ENCODE results near the gene SMARCC2. TPM values are rescaled to one million over a fixed set of nuclear protein-coding genes. Genes with fewer than 3 reads are reported as not detected.

The SMARCC2 gene
- total and polyA plus RNA-seq, 9 of the 15 experiments (the other 6 are each of a cell fraction or from before 2014, with no cell fraction given) = 11.9 to 86.0 (median 36.6) TPM

GRCh38 chr12:56189099-56189917 is at the start of gene SMARCC2 (continued):
- TF ChIP-seq ZSCAN32 (CRISPR knock-in tag; IDR thresholded peaks at IDR 0.05) = no peak
- TF ChIP-seq, protein P1, sequence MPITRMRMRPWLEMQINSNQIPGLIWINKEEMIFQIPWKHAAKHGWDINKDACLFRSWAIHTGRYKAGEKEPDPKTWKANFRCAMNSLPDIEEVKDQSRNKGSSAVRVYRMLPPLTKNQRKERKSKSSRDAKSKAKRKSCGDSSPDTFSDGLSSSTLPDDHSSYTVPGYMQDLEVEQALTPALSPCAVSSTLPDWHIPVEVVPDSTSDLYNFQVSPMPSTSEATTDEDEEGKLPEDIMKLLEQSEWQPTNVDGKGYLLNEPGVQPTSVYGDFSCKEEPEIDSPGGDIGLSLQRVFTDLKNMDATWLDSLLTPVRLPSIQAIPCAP (CRISPR knock-in tag; IDR thresholded peaks at IDR 0.05; ENCODE audit: borderline replicate concordance) = no peak
- TF ChIP-seq ZNF644 (tag; IDR thresholded peaks at IDR 0.05; ENCODE audit: low read depth) = peak; percentile 46; the same call in 1 of the 2 replicates
- TF ChIP-seq EZH2 (IDR thresholded peaks at IDR 0.05; ENCODE audit: borderline replicate concordance, low read depth, low read length) = no peak
- peak in 1 of 2 experiments; percentile 78; a peak in 1 of 4 replicates for TF ChIP-seq MLLT1 (IDR thresholded peaks at IDR 0.05)
- TF ChIP-seq EP300 (IDR thresholded peaks at IDR 0.05; ENCODE audit: low read length) = peak; percentile 6; the same call in 1 of the 2 replicates
- no peak for TF ChIP-seq ZNF311 (CRISPR knock-in tag; IDR thresholded peaks at IDR 0.05)
- TF ChIP-seq KAT7 (CRISPR knock-in tag; IDR thresholded peaks at IDR 0.05; ENCODE audit: borderline replicate concordance) = no peak
- TF ChIP-seq NR1H2 (CRISPR knock-in tag; IDR thresholded peaks at IDR 0.05) = no peak
- TF ChIP-seq, protein P2, sequence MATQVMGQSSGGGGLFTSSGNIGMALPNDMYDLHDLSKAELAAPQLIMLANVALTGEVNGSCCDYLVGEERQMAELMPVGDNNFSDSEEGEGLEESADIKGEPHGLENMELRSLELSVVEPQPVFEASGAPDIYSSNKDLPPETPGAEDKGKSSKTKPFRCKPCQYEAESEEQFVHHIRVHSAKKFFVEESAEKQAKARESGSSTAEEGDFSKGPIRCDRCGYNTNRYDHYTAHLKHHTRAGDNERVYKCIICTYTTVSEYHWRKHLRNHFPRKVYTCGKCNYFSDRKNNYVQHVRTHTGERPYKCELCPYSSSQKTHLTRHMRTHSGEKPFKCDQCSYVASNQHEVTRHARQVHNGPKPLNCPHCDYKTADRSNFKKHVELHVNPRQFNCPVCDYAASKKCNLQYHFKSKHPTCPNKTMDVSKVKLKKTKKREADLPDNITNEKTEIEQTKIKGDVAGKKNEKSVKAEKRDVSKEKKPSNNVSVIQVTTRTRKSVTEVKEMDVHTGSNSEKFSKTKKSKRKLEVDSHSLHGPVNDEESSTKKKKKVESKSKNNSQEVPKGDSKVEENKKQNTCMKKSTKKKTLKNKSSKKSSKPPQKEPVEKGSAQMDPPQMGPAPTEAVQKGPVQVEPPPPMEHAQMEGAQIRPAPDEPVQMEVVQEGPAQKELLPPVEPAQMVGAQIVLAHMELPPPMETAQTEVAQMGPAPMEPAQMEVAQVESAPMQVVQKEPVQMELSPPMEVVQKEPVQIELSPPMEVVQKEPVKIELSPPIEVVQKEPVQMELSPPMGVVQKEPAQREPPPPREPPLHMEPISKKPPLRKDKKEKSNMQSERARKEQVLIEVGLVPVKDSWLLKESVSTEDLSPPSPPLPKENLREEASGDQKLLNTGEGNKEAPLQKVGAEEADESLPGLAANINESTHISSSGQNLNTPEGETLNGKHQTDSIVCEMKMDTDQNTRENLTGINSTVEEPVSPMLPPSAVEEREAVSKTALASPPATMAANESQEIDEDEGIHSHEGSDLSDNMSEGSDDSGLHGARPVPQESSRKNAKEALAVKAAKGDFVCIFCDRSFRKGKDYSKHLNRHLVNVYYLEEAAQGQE (IDR thresholded peaks at IDR 0.05; ENCODE audit: borderline replicate concordance) = peak; percentile 47
- TF ChIP-seq, protein P2 (CRISPR knock-in tag; IDR thresholded peaks at IDR 0.05; ENCODE audit: low read depth) = no peak
- no peak for TF ChIP-seq PURB (CRISPR knock-in tag; IDR thresholded peaks at IDR 0.05; ENCODE audit: low read depth)
- TF ChIP-seq KLF16 (IDR thresholded peaks at IDR 0.05) = peak; percentile 48; the same call in 1 of the 2 replicates
- TF ChIP-seq ARID3A (IDR thresholded peaks at IDR 0.05; ENCODE audit: borderline replicate concordance, low read depth, low read length) = no peak
- no peak for TF ChIP-seq ELF2 (CRISPR knock-in tag; IDR thresholded peaks at IDR 0.05)
- no peak for TF ChIP-seq COPS2 (conservative IDR thresholded peaks at IDR 0.05)

Measured in K562 (cell line).